Kidney epithelial cell (primary cell): ENCODE data around the gene ADGRV1. TPM values are rescaled to one million over a fixed set of nuclear protein-coding genes. Genes with fewer than 3 reads are reported as not detected.
A peak's percentile ranks its signal among the peaks of the same experiment; 100 is the strongest.
"Not testable (repeated sequence)": the region's sequence is repeated elsewhere in the genome, so short reads cannot be mapped to it uniquely, and the experiment has no call there.

ENCODE experiments used
- DNase-seq: peaks from one replicate; pipeline ENCODE4 v3.0.0-alpha.2; 2010; ENCODE audit warnings: low read depth
- H3K27me3 ChIP-seq: 2 replicates; pipeline ENCODE4 v1.6.0; 2011; ENCODE audit warnings: low read length; ENCODE audit not compliant: control insufficient read depth, insufficient read depth
- H3K36me3 ChIP-seq: 2 replicates; pipeline ENCODE4 v1.5.1; 2011; ENCODE audit warnings: low read length; ENCODE audit not compliant: control insufficient read depth, insufficient read depth
- H3K4me3 ChIP-seq: 2 replicates; pipeline ENCODE4 v1.5.1; 2011; ENCODE audit warnings: low read depth, mild to moderate bottlenecking, control low read depth, low read length
- total RNA-seq: library from RNA; depleted of rRNA; stranded (reverse); fragments of >200 nt; gene quantifications from 2 replicates; pipeline ENCODE4 v1.2.3, GENCODE V29; 2015
- TF ChIP-seq, protein P1 (sequence below): IDR thresholded peaks from 2 replicates; pipeline ENCODE4 v1.5.1; 2011; ENCODE audit warnings: mild to moderate bottlenecking, moderate library complexity, low read length, control low read depth, inconsistent platforms; ENCODE audit not compliant: insufficient read depth, poor library complexity, severe bottlenecking

ADGRV1 gene
- total RNA-seq, 1 donor from 2014 or later: 3.5 TPM

DNA sequence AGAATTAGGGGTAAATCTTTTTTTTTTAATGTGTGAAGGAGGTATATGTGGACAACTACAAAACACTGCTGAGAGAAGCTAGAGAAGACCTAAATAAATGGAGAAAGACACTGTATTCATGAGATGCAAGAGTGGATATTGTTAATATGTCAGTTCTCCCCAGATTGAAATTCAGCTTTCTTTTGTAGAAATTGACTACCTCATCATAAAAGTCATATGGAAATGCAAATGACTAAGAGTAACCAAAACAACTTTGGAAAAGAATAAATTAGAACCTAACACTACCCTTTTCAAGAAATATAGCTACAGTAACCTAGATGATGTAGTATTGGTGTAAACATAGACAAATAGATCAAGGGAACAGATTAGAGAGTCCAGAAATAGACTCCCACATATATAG is 400.7 kb downstream of the ADGRV1 start:
- H3K36me3 ChIP-seq: no peaks in the 10 kb centered on the region
- H3K27me3 ChIP-seq: no peaks in the 10 kb centered on the region
- no peak for DNase-seq
- no peak overlapping the region for H3K4me3 ChIP-seq
- TF ChIP-seq, protein P1, sequence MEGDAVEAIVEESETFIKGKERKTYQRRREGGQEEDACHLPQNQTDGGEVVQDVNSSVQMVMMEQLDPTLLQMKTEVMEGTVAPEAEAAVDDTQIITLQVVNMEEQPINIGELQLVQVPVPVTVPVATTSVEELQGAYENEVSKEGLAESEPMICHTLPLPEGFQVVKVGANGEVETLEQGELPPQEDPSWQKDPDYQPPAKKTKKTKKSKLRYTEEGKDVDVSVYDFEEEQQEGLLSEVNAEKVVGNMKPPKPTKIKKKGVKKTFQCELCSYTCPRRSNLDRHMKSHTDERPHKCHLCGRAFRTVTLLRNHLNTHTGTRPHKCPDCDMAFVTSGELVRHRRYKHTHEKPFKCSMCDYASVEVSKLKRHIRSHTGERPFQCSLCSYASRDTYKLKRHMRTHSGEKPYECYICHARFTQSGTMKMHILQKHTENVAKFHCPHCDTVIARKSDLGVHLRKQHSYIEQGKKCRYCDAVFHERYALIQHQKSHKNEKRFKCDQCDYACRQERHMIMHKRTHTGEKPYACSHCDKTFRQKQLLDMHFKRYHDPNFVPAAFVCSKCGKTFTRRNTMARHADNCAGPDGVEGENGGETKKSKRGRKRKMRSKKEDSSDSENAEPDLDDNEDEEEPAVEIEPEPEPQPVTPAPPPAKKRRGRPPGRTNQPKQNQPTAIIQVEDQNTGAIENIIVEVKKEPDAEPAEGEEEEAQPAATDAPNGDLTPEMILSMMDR: no peak

DNA sequence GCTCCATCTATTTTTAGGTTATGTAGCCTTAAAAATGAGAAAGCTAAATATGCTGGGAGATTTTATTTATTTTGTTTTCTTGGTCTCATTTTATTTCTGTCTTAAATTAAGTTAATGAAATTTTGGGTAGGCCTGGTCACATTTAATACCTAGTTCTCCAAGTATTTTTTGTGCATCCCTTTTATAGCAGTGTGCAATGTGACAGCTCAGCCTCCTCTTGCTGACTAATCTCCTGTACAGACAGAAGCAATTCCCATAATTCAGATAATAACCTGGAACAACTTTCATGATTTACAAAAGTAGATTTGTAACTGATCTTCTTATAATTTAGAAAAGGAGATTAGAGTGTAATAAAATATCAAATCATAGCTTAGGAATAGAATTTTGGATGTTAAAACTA is 403.9 kb downstream of the ADGRV1 start:
- Histone ChIP-seq H3K36me3 (no peaks in the 10 kb centered on the region), H3K27me3 (no peaks in the 10 kb centered on the region), H3K4me3 (no peak overlapping the region)
- TF ChIP-seq, protein P1: no peak
- DNase-seq: no peak

DNA sequence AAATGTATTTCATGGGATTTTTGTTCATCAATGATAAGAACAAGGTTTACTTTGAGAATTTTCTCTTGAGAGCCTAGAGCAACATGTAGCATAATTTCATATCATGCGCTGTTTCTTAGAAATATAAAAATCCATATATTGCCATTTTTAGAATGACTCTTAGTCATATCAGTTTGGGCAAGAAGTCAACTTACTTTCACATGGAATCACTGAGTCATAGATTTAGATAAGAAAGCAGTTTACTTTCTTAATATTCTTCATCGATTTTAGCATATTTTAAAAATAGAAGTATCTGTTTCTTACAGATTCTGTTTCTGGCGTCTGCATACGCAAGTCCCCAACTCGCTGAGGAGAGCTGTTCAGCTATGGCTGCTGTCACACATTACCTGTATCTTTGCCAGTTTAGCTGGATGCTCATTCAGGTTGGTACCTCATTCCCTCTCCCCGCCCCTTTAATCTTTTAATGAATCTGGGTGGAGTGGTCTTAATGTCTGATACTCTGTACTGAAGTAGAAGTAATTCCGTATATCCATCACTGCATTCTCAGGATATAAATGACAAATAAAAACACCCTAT is 406.6 kb downstream of the ADGRV1 start:
- DNase-seq: no peak
- Histone ChIP-seq H3K27me3 (no peaks in the 10 kb centered on the region), H3K36me3 (no peaks in the 10 kb centered on the region), H3K4me3 (no peak overlapping the region)
- TF ChIP-seq, protein P1: no peak

DNA sequence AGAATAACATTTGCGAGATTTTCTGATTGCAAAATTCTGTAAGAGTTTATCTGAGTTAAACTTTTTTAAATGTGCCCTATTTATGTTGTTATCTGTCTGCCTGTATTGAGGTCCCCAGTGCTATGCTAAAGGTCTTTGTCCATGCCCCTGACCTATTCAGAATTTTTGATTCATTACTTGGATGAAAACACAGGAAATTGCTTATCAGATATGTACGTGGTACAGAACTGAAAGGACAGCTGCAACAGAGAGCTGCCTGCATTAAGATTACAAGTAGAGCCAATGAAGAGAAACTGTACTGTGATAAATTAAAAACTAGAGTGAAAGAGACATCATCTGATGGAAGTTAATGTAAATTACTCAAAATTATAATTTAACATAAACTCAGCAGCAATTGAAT is 408.8 kb downstream of the ADGRV1 start:
- no peak for DNase-seq
- Histone ChIP-seq H3K36me3 (no peaks in the 10 kb centered on the region), H3K4me3 (no peak overlapping the region), H3K27me3 (no peaks in the 10 kb centered on the region)
- TF ChIP-seq, protein P1: no peak

DNA sequence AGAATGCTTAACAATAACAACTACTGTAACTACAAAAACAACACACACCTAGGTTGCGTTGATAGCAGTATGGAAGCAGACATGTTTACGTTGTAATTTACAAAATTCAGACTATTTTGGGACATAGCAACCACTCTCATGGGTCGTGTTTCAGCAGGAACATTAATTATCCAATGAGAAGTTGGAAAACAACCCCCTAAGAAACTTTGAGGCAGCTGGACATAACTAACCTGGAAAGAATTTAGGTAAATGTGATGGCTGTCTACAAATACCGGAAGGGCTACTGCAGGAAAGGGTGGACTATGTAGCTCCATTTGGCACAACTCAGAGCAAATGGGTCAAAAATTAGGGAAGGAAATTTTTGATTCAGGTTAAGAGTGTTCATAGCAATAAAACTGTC is 409.3 kb downstream of the ADGRV1 start:
- Histone ChIP-seq H3K36me3 (no peaks in the 10 kb centered on the region), H3K4me3 (no peak overlapping the region), H3K27me3 (no peaks in the 10 kb centered on the region)
- TF ChIP-seq, protein P1: no peak
- DNase-seq: no peak

DNA sequence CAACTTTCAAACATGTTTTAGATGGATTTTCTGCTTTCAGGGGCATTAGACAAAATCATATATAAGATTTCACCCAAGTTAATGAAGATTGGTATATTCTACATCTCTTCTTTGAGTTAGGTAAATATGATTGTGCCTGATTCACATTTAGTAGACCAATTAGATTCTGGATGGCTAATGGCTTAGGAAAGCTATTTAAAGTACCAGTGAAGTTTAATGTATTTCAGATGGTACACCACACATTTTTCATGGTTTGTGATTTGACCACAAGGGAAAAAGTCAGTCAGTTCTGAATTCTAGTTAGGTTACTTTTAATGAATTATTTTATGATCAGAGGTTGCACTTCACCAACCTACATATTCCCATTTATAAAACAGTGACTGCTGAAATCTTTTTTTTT is 409.7 kb downstream of the ADGRV1 start:
- no peak overlapping the region for H3K4me3 ChIP-seq
- H3K36me3 ChIP-seq: no peaks in the 10 kb centered on the region
- H3K27me3 ChIP-seq: no peaks in the 10 kb centered on the region
- peak; percentile 21 for DNase-seq
- TF ChIP-seq, protein P1: no peak

DNA sequence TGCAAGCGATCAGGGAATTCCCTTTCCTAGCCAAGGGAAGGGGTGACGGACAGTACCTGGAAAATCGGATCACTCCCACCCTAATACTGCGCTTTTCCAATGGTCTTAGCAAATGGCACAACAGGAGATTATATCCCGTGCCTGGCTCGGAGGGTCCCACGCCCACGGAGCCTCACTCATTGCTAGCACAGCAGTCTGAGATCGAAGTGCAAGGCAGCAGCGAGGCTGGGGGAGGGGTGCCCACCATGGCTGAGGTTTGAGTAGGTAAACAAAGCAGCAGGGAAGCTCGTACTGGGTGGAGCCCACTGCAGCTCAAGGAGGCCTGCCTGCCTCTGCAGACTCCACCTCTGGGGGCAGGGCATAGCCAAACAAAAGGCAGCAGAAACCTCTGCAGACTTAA is 411.3 kb downstream of the ADGRV1 start:
- H3K4me3 ChIP-seq, DNase-seq, H3K27me3 ChIP-seq, H3K36me3 ChIP-seq: not testable (repeated sequence)
